OCI-M1 (cell line): ENCODE measurements around the gene GALNT10.

ENCODE experiments used
- DNase-seq: peaks from one replicate; lab custom pipeline; 2025; lab: John Stamatoyannopoulos, UW

Gene GALNT10

GRCh38 chr5:154296525-154297159 is 106.1 kb downstream of the GALNT10 start:
- DNase-seq = no peak

DNA sequence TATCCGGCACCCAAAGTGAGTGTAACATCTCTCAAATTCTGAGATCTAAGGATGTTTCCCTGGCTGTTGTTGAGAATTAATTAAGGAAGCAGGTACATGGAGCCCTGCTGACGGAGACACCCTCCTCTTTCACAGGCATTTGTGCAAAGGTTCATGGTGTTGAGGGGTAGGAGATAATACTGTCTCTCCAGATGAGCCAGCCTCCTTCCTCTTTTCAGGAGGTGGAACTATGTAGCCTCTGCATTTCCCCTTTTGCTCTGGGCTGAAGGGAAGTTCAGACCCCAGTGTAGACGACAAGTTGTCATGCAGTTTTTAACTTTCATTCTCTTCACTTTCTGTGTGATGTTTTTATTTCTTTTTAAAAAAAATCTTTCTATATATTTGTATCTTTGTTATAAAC is 107.5 kb downstream of the GALNT10 start:
- DNase-seq = peak; percentile 82

- no peak for DNase-seq
Measured at GRCh38 chr5:154300207-154300883, 109.8 kb downstream of the GALNT10 start.

GRCh38 chr5:154301726-154302125 is 111.2 kb downstream of the GALNT10 start:
- DNase-seq = no peak

GRCh38 chr5:154302161-154302560 is 111.6 kb downstream of the GALNT10 start:
- no peak for DNase-seq

DNA sequence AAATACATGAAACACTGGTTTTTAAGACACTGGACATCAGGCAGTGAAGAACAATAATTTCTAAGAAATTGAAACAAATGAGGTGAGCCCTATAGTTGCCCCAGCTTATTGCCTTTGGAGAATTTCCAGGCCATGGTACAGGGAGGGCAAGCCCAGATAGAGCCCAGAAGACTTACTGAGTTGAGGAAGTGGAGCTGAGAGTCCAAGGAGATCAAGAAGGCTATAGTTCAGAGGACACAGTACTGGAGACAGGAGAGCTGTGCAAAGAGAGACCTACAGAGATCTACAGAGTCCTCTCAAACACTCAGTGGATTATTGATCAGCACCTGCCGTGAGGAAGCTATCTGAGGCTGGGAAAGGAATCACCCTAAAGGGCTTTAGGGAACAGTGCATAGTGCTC is 112.6 kb downstream of the GALNT10 start:
- no peak for DNase-seq

DNA sequence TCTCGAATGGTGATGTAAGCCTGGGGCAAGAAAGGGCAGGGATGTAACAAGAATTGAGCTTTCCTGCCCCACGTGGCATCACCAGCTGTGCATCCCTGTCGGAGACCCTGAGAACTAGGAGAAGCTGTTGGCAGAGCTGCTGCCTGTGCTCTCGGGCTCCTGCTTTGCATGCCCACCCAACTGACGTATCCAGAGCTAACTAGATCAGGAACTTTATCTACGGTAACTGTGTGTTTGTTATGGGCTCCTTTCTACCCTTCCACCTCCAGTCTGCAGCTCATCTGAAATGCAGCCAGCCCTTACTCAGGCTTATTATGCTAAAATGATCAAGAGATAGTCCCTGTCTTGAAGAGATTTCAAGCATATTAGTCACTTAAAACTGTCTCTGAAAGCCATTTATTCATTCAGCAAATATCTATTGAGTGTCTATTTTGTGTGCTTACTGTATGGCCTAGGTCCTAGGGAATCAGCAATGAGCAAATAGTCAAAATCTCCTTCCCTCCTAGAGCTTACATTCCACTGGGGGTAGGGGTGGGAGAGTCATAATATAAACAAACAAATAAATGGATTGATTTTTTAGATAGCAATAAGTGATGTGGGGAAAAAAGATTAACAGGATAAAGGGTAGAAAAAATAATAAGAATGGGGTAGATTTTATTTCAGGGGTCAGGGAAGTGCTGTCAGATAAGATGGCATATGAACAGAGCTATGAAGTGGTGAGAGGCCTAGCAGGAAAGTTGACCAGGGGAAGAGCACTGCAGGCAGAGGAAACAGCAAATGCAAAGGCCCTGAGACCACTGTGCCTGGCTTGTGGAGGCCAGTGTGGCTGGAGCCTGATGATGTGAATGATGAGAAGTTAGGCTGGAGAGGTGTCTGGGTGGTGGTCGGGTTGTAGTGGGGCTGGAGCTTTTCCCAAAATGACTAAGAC is 118.2 kb downstream of the GALNT10 start:
- no peak for DNase-seq

DNA sequence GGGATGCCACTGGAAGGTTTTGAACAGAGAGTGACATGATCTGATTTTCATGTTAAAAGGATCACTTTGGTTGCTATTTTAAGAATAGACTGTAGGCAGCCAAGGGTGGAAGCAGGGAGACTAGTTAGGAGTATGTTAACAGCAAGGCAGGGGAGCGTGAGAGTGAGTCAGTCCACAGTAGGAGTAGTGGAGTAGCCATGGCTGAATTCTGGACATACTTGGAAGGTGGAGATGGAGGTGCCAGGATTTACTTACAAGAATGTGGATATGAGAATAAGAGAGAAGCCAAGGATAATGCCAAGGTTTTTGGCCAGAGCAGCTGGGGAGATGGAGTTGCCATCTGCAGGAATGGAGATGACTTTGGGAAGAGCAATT is 118.8 kb downstream of the GALNT10 start:
- DNase-seq = no peak

- DNase-seq = no peak
Measured at GRCh38 chr5:154309805-154310204, 119.3 kb downstream of the GALNT10 start.

DNA sequence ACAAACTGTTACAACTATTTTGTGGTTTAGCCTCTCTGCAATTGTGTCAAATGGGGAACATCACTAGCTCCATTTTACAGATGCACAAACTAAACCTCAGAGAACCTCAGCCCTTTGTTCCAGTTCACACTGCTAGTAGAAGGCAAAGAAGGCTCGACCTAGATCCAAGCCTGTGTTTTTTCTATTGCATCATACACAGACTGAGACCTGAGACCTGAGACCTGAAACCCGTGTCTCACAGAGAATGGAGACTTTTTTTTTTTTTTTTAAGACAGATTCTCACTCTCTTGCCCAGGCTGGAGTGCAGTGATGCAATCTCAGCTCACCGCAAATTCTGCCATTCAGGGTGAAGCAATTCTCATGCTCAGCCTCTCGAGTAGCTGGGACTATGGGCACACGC is 120.8 kb downstream of the GALNT10 start:
- DNase-seq = no peak

- DNase-seq = no peak
Measured at GRCh38 chr5:154312000-154312399, 121.5 kb downstream of the GALNT10 start.

GRCh38 chr5:154312576-154312975 is 122.0 kb downstream of the GALNT10 start:
- DNase-seq = no peak

DNA sequence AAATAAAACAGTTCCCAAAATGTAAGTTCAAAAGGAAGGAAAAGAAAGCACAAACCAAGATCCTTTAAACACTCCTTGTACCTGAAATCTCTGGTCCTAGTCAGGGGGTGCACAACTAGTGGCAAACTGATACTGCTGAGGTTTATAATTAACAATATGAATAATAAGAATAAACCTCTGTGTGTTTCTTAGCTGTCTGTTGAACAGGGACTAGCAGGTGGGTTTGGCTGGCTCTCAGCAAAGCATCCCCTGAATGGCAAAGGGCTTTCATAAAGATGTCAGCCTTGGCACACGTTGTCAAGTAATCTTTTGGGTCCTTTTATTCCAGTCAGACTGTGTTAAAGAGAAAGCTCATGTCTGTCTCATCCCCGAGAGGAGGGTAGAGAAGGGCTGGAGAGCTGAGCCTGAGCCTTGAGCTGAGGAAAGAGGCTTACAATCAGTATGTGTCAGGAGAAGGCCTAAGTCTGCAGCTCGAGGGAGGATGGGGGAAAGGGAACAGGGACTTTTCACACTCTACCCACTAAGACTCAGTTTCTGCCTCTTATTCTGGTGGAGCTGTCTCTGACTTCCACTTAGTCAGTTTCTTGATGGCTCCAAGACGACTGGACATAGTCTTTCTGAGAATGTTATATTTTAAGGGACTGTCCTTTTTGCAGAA is 123.0 kb downstream of the GALNT10 start:
- no peak for DNase-seq

DNA sequence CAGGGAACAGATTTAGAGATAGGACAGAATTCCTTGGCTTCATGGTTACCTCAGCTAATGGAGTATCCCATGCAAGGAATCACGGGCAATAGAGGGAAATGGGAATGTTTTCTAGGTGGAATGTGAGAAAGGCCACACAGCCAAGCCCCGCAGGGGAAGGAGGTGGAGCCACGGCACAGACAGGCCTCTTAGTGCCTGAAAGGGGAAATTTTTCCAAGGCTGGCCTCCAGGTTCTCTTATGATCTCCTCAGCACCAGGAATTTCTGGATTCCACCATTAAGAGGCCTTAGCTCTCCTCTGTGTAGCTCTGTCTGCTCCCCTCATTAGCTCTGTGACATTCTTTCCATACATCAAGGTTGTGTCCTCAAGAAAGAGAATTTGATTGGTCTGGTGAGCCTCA is 124.7 kb downstream of the GALNT10 start:
- DNase-seq = no peak

DNA sequence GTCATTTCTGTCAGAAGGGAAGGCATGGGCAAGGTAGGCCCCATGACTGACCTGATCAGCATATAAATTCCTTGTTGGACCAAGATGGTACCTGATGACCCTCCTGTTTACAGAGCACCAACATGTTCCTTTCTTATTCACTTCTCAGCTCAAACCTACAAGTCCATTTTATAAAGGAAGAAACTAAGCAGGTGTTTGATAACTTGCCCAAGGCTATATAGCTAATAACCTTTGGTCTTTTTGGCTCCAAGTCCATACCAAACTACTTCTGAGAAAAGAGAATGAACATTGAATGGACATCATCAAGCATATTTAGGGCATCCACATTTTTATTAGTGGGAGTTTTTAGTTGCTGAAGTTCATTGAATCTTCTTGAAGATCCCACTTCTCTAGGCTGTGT is 125.2 kb downstream of the GALNT10 start:
- no peak for DNase-seq

DNA sequence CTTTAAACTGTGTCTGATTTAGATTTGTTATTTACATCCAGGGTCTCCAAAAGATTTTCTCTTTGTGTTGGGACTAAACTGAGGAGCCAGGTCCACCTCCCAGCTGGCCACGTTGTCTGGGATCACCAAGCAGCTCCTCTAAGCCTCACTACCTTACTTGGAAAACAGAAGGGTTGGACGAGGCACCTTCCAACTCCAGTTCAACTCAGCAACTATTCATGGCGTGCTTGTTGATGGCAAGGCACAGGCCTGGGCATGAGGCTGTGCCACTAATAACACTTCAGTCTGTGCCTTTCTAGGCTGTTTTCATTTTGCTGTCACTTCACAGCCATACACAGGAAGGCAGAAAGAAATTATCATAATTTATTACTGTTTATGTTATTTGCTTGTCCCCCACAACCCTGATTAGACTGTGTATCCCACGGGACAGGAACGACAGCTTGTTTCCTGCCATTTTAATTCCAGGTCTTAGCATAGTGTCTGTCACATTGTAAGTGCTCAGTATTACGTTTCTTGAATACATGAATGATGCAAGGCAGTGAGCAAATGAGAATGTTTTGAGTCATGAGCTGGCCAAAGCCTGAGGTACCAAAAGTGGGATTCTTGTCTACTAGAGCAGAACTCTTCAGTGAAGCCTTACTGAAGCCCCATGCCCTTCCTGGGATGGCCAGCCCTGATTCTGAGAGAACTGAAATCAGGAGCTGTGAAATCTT is 125.8 kb downstream of the GALNT10 start:
- DNase-seq = no peak

GRCh38 chr5:154317916-154318315 is 127.4 kb downstream of the GALNT10 start:
- DNase-seq = no peak

DNA sequence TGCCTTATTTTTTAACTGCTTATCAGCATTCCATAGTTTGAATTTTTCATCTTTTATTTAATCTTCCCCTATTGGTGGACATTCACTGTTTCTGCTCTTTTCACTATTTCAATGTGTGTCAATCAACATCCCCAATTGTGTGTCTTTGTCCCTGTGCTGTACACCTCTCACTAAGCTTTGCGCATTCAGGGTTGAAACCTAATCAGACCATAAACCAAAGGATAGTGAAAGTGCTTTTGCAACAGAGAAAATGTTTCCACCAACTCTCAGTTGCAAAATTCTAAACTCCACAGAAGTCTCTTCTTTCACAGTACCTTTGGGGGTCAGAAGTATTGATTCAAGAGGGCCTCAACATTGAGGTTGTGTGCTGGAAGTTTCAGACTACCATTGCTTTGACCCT is 128.2 kb downstream of the GALNT10 start:
- DNase-seq = no peak

GRCh38 chr5:154319736-154320135 is 129.2 kb downstream of the GALNT10 start:
- no peak for DNase-seq

DNA sequence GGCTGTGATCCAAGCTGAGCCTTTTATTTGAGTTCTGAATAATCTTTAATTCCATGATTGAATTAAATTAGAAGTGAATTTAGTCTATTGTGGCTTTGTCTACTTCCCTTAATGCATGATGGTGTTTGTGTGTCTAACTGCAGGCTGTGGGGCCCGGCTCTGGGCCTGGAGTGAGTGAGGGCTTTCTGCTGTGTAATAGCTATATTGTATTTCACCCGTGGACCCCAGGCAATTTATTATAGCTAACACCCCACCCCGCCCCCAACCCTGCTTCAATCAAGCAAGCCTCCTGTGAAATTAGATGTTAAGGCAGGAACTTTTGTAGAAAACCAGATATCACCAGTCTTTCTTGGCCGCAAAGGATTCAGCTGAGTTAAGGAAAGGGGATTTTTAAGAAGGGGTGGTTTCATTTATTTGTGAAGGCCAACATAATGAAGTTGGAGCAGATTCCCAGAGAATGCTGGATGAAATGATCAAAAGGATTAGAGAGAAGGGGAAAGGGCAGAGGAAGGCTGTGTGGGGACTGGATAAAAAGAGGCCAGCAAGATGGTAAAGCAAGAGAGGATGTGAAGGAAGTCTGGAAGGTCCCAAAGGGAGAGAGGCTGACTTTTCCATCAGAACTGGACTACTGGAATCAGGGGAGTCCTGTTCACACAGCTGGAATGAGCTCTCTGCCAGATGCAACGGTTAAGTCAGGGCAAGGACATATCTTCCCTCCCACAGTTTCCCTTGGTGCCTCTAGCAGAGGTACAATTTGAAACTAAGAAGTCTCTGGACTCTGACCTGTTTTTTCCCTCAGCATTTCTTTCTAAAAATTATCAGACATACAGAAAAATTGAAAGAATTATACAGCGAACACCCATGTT is 129.9 kb downstream of the GALNT10 start:
- no peak for DNase-seq

DNA sequence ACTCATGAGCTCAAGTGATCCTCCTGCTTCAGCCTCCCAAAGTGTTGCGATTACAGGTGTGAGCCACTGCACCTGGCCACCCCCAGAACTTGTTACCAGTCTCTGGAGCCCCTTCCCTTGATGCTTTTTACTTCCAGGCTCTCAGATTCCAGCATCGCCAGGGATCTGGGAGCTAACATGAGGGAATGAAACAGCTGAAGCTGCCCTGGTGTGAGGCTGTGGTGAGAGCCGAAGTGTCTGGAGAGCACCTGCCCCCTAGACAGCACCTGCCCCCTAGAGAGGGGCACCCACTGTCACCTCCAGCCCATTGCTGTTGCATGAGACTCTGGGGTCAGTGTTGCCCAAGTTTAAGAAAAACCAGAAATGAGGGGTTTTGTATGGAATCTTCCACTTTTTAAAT is 131.0 kb downstream of the GALNT10 start:
- DNase-seq = no peak
